ENCODE results near the gene TRAP1.
"Not testable (repeated sequence)": the region's sequence is repeated elsewhere in the genome, so short reads cannot be mapped to it uniquely, and the experiment has no call there.

Gene TRAP1

DNA sequence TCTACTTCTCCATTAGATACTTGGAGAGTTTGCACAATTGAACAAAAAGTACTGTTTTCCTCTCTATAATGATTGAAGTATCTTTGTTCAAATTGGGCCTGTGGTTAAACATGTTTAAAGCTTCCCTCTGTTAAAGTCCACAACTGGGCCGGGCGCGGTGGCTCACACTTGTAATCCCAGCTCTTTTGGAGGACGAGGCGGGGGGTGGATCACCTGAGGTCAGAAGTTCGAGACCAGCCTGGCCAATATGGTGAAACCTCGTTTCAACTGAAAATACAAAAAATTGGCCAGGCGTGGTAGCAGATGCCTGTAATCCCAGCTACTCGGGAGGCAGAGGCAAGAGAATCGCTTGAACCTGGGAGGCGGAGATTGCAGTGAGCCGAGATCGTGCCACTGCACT is 108.3 kb downstream of the TRAP1 start:
- DNase-seq: not testable (repeated sequence)

DNA sequence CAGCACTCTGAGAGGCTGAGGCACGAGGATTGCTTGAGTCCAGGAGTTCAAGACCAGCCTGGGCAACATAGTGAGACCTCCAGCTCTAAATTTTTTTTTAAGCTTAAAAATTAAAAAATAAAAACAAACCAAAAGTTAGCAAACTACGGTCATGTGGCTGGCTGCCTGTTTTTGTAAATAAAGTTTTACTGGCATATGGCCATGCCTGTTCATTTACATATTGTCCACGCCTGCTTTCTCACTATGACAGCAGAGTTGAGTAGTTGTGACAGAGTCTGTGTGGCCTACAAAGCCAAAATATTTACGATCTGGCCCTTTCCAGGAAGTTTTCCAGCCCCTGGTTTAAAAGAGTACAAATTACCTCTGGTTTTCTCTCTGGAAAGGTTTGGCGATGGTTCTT is 109.3 kb downstream of the TRAP1 start:
- DNase-seq: no peak
